Calu3 (cell line): ENCODE results near the gene CACNA1S. TPM values are rescaled to one million over a fixed set of nuclear protein-coding genes. Genes with fewer than 3 reads are reported as not detected.

Source experiments
- BruUV-seq: library from RNA; stranded (reverse); fragments of 400-500 nt; replicated peaks from 2 replicates; lab custom pipeline; 2021; lab: Mats Ljungman, UMichigan
- CTCF ChIA-PET: fragments of 300-600 bp; sonication (Branson Sonifier 250); formaldehyde crosslinking; loops from one replicate; lab custom pipeline; 2022; ENCODE audit warnings: antibody characterized with exemption; lab: Charles Lee
- DNase-seq: peaks from one replicate; pipeline ENCODE4 v3.0.0; 2022
- H3K27ac Mint-ChIP-seq: one replicate; pipeline ENCODE4 v1.8.0; 2022; ENCODE audit warnings: mixed read lengths; ENCODE audit not compliant: unreplicated experiment
- H3K27me3 Mint-ChIP-seq: one replicate; pipeline ENCODE4 v1.8.0; 2022; ENCODE audit warnings: mixed read lengths; ENCODE audit not compliant: unreplicated experiment
- H3K36me3 Mint-ChIP-seq: one replicate; pipeline ENCODE4 v1.8.0; 2022; ENCODE audit warnings: mild to moderate bottlenecking, moderate library complexity, mixed read lengths; ENCODE audit not compliant: insufficient read depth, unreplicated experiment
- H3K4me1 Mint-ChIP-seq: one replicate; pipeline ENCODE4 v1.8.0; 2022; ENCODE audit warnings: mild to moderate bottlenecking, low read depth, mixed read lengths; ENCODE audit not compliant: unreplicated experiment
- H3K4me3 Mint-ChIP-seq: one replicate; pipeline ENCODE4 v1.8.0; 2022; ENCODE audit warnings: mild to moderate bottlenecking, low read depth, moderate library complexity, mixed read lengths; ENCODE audit not compliant: unreplicated experiment
- H3K9me3 Mint-ChIP-seq: one replicate; pipeline ENCODE4 v1.8.0; 2022; ENCODE audit warnings: low read depth, mixed read lengths; ENCODE audit not compliant: unreplicated experiment
- CTCF ChIP-seq: fragments of 200-600 bp; IDR thresholded peaks from one replicate; pipeline ENCODE4 v1.8.0; 2022; ENCODE audit warnings: antibody characterized with exemption; ENCODE audit not compliant: unreplicated experiment
- intact Hi-C: fragments of 100-400 bp; cut with micrococcal nuclease; formaldehyde crosslinking; loops from one replicate; pipeline ENCODE4 v1.10.0; 2022; ENCODE audit not compliant: unreplicated experiment
- total RNA-seq: library from RNA; stranded (reverse); gene quantifications from 2 replicates; pipeline ENCODE4 v1.2.3, GENCODE V29; 2022

The CACNA1S gene
- total RNA-seq, 1 experiment from 2014 or later = not detected

GRCh38 chr1:201032408-201032807 lies 79.8 kb downstream of the CACNA1S start:
- TF ChIP-seq CTCF = no peak
- intact Hi-C loops = no loop called here
- no TSS peak for BruUV-seq
- Mint-ChIP-seq H3K4me3 (no peak overlapping the region), H3K9me3 (no peaks in the 10 kb centered on the region), H3K4me1 (no peaks in the 10 kb centered on the region), H3K27ac (no peak overlapping the region), H3K27me3 (peaks cover 19% of the 10 kb centered on the region), H3K36me3 (no peaks in the 10 kb centered on the region)
- DNase-seq = no peak
- CTCF ChIA-PET = no interaction called here

GRCh38 chr1:201028461-201028889 lies 83.8 kb downstream of the CACNA1S start:
- CTCF ChIA-PET = interaction anchor here (0.9 to 1.9 kb wide), 3 partner anchors 9 to 57 kb away, joined by 4 to 6 read pairs (median 6); no protein-coding TSS in a partner anchor
- Mint-ChIP-seq H3K27ac (no peak overlapping the region), H3K4me1 (no peaks in the 10 kb centered on the region), H3K27me3 (peaks cover 27% of the 10 kb centered on the region), H3K36me3 (no peaks in the 10 kb centered on the region), H3K9me3 (no peaks in the 10 kb centered on the region), H3K4me3 (no peak overlapping the region)
- no peak for DNase-seq
- BruUV-seq = no TSS peak
- TF ChIP-seq CTCF = no peak
- intact Hi-C loops = no loop called here

- peaks cover 11% of the 10 kb centered on the region for H3K4me1 Mint-ChIP-seq
- TF ChIP-seq CTCF = no peak
- no peak for DNase-seq
- intact Hi-C loops = no loop called here
- H3K4me3 Mint-ChIP-seq = no peak overlapping the region
- CTCF ChIA-PET = interaction anchor here (2.3 kb wide), 1 partner anchor 12 kb away, joined by 7 read pairs; no protein-coding TSS in a partner anchor
- no peak overlapping the region for H3K27ac Mint-ChIP-seq
- H3K27me3 Mint-ChIP-seq = peaks cover 27% of the 10 kb centered on the region
- H3K9me3 Mint-ChIP-seq = no peaks in the 10 kb centered on the region
- peaks cover 10% of the 10 kb centered on the region for H3K36me3 Mint-ChIP-seq
- no TSS peak for BruUV-seq
These were observed 85.4 kb downstream of the CACNA1S start for GRCh38 chr1:201026836-201027235.

DNA sequence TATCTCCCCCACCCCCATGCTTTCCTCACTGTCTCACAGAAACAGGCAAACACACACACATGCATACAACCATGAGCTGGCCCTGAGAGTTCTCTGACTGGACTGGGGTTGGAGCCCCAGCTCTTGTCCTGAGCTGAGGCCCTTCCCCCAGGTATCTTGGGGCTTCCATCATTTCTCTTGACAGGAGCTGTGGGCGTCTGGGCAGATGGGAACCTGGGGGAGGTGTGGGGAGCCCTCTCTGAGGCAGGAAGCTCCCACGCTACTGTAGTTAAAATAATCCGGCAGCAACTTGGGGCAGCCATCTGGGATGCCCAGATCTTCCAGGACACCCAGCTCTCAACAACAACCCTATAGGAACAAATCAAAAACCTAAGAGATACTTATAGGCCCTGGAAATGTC lies 86.0 kb downstream of the CACNA1S start:
- H3K36me3 Mint-ChIP-seq = peaks cover 10% of the 10 kb centered on the region
- H3K27me3 Mint-ChIP-seq = peaks cover 21% of the 10 kb centered on the region
- no TSS peak for BruUV-seq
- no peak overlapping the region for H3K27ac Mint-ChIP-seq
- TF ChIP-seq CTCF = no peak
- intact Hi-C loops = no loop called here
- peaks cover 17% of the 10 kb centered on the region for H3K4me1 Mint-ChIP-seq
- CTCF ChIA-PET = interaction anchor here (1.1 to 2.3 kb wide), 2 partner anchors 10 to 11 kb away, joined by 4 to 7 read pairs; no protein-coding TSS in a partner anchor
- no peaks in the 10 kb centered on the region for H3K9me3 Mint-ChIP-seq
- no peak for DNase-seq
- no peak overlapping the region for H3K4me3 Mint-ChIP-seq
